DND-41 (cell line): Measurements from ENCODE around the gene TRIM41.

ENCODE experiments used
- EZH2 ChIP-seq: IDR thresholded peaks from 3 replicates; pipeline ENCODE4 v1.6.1; 2012; ENCODE audit warnings: borderline replicate concordance, low read depth, mild to moderate bottlenecking, moderate library complexity, low read length, inconsistent platforms; ENCODE audit not compliant: severe bottlenecking
- TF ChIP-seq, protein P1 (sequence below): IDR thresholded peaks from 2 replicates; pipeline ENCODE4 v1.5.1; 2012; ENCODE audit warnings: borderline replicate concordance, low read length, moderate library complexity, mild to moderate bottlenecking; ENCODE audit not compliant: poor library complexity, severe bottlenecking; ENCODE audit errors: extremely low read depth

DNA sequence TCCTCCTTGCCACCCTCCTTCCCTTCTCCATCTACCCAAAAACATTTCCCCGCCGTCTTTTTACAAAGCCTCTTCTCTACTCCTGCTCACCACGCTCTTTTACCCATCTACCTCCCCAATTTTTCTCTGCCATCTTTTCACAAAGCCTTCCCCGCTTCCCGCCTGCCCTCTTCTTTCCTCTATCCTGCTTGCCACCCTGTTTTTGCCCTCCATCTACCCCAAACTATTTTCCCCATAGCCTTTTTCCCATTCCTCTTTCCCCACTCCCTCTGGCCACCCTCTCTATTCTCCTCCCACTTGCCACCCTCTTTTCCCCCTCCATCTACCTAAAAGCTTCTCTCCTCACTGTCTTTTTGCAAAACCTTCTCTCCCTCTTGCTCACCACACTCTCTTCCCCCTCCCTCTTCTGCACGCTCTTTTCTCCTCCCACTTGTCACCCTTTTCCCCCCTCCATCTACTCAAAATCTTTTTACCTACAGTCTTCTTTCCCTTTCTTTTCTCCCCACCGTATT, 57.2 kb downstream of the TRIM41 start:
- TF ChIP-seq, protein P1, sequence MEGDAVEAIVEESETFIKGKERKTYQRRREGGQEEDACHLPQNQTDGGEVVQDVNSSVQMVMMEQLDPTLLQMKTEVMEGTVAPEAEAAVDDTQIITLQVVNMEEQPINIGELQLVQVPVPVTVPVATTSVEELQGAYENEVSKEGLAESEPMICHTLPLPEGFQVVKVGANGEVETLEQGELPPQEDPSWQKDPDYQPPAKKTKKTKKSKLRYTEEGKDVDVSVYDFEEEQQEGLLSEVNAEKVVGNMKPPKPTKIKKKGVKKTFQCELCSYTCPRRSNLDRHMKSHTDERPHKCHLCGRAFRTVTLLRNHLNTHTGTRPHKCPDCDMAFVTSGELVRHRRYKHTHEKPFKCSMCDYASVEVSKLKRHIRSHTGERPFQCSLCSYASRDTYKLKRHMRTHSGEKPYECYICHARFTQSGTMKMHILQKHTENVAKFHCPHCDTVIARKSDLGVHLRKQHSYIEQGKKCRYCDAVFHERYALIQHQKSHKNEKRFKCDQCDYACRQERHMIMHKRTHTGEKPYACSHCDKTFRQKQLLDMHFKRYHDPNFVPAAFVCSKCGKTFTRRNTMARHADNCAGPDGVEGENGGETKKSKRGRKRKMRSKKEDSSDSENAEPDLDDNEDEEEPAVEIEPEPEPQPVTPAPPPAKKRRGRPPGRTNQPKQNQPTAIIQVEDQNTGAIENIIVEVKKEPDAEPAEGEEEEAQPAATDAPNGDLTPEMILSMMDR, result no peak
- no peak for TF ChIP-seq EZH2
